ENCODE results near the gene EIF4E2.
"Not testable (repeated sequence)": the region's sequence is repeated elsewhere in the genome, so short reads cannot be mapped to it uniquely, and the experiment has no call there.

Gene EIF4E2

GRCh38 chr2:232570481-232570880, 20.0 kb downstream of the EIF4E2 start:
- DNase-seq = not testable (repeated sequence)

DNA sequence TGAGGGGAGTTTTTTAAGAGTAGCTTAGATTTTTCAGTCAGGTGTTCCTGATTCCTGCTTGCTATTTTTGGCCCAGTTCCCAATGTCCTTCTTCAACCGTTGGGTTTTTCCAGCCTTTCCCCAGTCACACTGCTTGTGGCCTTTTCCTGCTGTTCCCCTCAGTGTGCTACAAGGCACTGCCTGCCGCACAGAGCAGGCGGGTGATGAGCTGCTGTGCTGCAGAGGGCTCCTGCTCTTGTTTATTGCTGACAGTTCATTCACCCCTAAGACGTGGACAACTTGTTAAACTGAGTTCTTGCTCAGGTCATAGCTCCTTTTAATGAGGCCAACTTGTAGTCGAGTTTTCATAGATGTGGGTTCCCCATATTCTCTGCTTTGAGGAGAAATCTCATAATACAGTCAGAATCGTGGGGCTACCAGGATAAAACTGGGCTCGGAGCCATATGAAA, 20.6 kb downstream of the EIF4E2 start:
- no peak for DNase-seq

DNA sequence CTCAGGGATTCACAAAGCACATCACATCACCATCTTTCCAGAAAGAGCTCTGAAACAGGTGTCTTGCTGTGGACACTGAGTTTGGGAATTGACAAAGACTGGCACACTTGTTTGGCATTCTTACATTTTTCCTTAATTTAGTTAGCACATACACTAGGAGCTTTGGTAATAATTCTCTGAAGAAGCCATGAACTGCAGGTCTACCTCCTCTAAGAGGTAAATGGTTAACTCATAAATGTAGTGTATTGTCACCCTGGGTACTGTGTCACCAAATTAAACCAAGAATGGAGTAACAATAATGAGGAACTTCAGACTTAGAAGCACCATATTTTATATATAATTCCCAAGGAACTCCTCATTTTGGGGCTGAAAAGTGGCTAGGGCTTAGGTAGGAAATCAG, 22.6 kb downstream of the EIF4E2 start:
- no peak for DNase-seq

GRCh38 chr2:232573771-232574435, 23.4 kb downstream of the EIF4E2 start:
- DNase-seq = no peak

DNA sequence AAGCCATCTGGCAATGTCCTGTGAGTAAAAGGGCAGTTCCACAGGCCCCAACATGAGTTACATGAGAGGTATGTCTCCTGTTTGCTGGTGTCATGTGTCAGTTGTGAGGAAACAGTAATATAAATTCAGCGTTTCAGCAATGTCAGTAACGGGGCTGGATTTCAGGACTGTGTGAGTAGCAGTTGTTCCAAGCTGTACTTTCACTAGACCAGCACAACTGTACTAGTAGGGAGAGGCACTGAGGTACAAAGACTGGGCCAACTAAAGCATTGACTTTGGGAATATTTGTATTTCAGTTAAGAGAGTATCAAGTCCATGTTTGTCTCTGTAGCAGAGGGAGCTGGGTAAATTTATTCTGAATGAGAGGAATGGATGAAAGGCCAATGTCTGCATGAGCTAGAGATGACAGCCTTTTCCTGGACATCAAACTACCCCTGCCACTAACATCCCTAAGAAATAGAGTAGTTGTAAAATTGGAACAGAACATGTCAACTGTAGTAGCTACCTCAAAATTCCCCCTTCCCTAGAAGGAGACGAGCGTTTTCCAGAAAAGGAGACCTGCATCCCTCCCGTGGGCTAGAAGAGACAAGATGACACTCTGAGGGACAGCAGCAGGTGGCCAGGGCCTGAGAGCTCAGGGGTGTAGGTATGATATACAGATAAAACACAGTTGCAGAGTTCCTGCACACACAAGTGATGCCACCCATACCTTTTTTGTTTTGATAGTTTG, 24.4 kb downstream of the EIF4E2 start:
- DNase-seq = no peak

- DNase-seq = no peak
These were observed 24.9 kb downstream of the EIF4E2 start for GRCh38 chr2:232575404-232575746.

DNA sequence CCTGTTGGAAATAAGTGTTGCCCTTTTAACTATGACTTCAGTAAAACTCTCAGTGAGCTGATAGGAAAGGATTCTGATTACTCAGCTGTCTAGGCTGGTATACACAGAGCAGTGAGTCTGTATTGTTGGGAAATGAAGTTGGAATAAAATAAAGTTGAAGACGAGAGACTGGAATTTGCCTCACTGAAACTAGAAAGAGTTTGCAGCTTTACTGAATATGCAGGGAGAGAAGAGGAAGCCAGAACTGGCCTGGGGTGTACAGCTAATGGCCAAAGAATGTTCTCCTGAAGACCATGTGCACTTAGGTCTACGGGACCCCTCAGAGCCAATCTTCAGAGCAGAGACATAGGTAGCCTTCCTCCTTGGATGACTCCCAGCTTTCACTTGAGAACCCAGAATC, 26.5 kb downstream of the EIF4E2 start:
- no peak for DNase-seq

GRCh38 chr2:232577841-232578240, 27.4 kb downstream of the EIF4E2 start:
- no peak for DNase-seq

DNA sequence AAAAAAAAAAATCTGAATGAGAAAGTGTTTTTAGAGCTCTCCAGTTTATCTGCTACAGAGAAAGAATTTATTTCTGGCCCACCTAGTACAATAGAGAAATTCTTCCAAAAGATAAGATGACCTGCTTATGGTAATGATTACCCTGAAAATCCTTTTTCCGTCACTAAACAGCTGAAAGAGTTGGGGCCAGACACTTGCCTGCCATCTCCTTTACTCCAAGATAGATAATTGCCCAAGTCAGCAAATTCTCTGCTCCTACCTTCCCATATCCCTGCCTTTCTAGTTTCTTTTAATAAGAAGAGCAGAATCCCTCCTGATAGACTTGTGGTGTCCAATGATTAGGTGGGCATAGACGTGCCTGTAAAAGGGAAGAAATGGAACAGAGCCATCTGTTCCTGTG, 28.1 kb downstream of the EIF4E2 start:
- DNase-seq = no peak

DNA sequence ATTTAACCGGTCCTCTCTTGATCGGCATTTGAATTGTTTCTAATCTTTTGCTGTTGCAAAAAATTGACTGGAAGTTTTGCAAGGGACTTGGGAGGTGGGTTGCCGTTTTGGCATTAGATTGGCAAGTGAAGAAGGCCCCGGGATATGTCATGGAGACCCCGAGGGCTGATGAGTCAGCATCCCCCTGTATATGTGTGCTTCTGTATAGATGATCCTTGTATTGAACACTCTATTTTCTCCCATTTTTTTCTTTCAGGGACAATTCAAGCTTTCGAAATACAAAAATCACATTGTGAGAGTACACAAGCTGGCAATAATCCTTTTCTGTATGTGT, 30.1 kb downstream of the EIF4E2 start:
- DNase-seq = no peak

GRCh38 chr2:232581725-232582124, 31.2 kb downstream of the EIF4E2 start:
- DNase-seq = no peak

- DNase-seq = no peak
These were observed 33.7 kb downstream of the EIF4E2 start for GRCh38 chr2:232584238-232584637.

DNA sequence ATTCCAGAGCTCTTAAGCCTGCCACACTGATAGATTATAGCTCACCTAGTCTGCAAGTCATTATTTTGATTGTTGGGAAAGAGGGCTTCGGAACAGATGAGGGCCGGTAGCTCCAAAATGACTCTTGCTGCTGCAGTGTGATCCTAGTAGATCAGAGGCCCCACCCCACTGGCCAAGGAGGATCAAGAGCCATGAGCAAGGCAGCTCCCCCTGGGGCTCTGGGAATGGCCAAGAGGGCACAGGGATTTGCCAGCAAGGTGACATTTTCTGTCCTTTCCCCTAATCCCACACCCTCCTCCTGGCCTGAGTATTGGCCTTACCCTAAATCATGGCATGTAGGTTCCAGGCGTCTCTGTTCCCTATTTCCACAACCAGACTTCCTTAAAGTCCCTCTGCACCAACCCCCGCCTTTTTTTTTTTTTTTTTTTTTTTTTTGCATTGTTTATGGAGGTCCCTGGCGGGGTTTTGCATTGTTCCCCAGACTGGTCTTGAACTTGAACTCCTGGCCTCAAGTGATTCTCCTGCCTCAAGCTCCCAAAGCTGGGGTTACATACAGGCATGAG, 36.5 kb downstream of the EIF4E2 start:
- DNase-seq = no peak

DNA sequence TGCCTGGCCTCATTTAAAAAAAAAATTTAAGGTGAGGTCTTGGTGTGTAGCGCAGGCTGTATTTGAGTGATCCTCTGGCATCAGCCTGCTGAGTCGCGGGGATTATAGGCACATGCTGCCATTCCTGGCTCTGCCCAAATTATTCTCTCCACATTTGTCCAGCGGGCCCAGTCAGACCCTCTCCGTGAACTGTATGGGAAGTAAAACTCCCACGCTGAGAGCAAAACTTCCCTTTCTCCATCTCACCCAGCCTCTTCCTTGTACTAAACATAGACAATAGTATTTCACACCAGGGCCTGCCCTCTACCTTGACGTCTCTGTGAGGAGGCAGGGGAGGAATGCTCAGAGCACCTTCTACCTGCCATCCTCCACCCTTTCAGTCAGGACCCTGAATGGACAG, 37.0 kb downstream of the EIF4E2 start:
- DNase-seq = no peak

- no peak for DNase-seq
These were observed 37.5 kb downstream of the EIF4E2 start for GRCh38 chr2:232588031-232588430.

GRCh38 chr2:232588680-232589585, 38.4 kb downstream of the EIF4E2 start:
- no peak for DNase-seq

GRCh38 chr2:232592772-232593395, 42.4 kb downstream of the EIF4E2 start:
- DNase-seq = no peak

DNA sequence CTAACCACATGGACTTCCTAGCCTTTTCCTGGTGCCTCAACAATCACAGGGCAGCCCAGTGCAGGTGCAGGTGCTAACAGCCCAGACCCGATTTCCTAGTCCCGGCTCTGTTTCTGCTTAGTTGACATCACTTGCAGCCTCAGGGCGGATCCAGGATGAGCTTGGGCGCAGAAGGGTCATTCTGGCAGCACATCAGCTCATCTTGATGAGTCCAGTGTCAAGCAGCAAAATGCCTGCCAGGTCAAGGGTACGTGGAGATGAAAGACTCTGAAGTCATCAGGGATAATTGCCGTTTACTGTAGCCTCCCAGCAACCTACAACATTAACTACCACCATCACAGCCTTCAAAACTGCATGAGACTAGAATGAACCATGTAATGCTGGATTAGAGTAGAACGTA, 43.5 kb downstream of the EIF4E2 start:
- no peak for DNase-seq

- no peak for DNase-seq
These were observed 47.0 kb downstream of the EIF4E2 start for GRCh38 chr2:232597362-232598079.

- no peak for DNase-seq
These were observed 47.8 kb downstream of the EIF4E2 start for GRCh38 chr2:232598293-232598692.

DNA sequence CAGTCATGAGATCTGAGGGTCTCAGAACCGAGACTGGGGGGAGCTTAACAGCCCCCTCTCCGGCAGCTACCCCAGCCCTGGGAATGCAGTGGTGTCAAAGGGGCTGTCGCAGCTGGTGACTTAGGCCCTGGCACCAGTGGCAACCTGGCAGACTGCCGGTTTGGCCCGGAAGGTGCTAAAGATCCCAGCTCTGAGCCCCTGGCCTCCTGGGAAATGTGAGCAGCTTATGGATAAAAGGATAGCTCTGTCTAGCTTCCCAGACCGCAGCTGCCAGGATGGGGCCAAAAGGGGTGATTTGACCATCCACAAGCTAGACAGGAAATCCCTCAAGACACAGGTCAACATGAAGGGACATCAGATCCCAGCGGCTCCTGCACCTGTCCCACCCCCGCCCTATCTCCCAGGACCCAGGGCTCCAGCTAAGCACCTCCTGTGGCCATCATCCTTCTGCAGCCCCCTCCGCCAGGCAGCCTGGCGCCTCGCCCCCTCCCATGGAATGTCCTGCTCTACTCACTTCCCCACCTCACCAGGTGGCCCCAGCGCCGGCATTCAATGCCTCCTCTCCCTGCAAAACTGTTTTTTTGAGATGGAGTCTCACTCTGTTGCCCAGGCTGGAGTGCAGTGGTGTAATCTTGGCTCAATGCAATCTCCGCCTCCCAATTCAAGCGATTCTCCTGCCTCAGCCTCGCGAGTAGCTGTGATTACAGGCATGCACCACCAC, 49.7 kb downstream of the EIF4E2 start:
- DNase-seq = no peak

DNA sequence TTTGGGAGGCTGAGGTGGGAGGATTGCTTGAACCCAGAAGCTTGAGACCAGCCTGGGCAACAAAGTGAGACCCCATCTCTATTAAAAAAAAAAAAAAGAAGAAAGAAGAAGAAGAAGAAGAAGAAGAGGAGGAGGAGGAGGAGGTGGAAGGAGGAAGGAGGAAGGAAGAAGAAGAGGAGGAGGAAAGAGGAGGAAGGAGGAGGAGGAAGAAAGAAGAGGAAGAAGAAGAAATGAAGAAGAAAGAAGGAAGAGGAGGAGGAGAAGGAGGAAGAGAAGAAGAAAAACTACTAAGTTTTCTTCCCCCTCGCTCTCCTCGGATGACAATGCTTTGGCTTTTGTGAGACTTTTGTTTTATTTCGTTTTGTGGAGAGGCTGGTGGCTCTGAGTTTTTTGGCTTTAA, 52.8 kb downstream of the EIF4E2 start:
- no peak for DNase-seq

Measured in DMS79 (cell line).